Fibroblast of villous mesenchyme (primary cell): ENCODE results near the gene SLC25A38. TPM values are rescaled to one million over a fixed set of nuclear protein-coding genes. Genes with fewer than 3 reads are reported as not detected.
A peak's percentile ranks its signal among the peaks of the same experiment; 100 is the strongest.

Experiments
- DNase-seq: peaks from one replicate; pipeline ENCODE4 v3.0.0-alpha.2; 2010; ENCODE audit warnings: low read depth
- H3K4me3 ChIP-seq: 2 replicates; pipeline ENCODE4 v1.5.1; 2011; ENCODE audit warnings: low read depth, mild to moderate bottlenecking, low read length
- CTCF ChIP-seq: IDR thresholded peaks from 2 replicates; pipeline ENCODE4 v1.5.1; 2012; ENCODE audit warnings: low read depth, mild to moderate bottlenecking, low read length; ENCODE audit not compliant: insufficient read depth
- total RNA-seq: library from RNA; depleted of rRNA; stranded (reverse); fragments of >200 nt; gene quantifications from 2 replicates; pipeline ENCODE4 v1.2.3, GENCODE V29; 2012

Gene SLC25A38
- 18.4 and 22.5 TPM in 2 replicates for total RNA-seq

- peak within 1 kb of the TSS; percentile 90 for H3K4me3 ChIP-seq
- peak; percentile 30 for TF ChIP-seq CTCF
- DNase-seq, result peak; percentile 92
Measured at GRCh38 chr3:39383045-39383880, at the start of gene SLC25A38. Gene SLC25A38, plus strand, starts transcription at chr3:39383370. Its CDS starts 355 bp downstream, at chr3:39383725.

DNA sequence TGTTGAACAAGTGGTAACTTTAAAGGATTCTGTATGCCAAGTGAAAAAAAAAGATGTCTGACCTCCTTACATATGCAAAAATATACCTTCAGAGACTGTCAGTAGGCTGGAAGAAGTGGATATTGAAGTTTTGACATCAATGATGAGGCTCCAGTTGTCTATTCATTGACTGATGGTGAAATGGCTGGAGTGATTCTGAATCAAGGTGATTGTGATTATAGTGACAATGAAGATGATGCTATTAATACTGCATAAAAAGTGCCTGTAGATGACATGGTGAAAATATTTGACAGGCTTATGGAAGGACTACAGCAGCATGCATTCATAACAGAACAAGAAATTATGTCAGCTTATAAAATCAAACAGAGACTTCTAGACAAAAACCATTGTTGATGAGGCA, 49.6 kb upstream of the SLC25A38 start:
- no peak for DNase-seq
- H3K4me3 ChIP-seq, result no peak overlapping the region
- TF ChIP-seq CTCF, result no peak

DNA sequence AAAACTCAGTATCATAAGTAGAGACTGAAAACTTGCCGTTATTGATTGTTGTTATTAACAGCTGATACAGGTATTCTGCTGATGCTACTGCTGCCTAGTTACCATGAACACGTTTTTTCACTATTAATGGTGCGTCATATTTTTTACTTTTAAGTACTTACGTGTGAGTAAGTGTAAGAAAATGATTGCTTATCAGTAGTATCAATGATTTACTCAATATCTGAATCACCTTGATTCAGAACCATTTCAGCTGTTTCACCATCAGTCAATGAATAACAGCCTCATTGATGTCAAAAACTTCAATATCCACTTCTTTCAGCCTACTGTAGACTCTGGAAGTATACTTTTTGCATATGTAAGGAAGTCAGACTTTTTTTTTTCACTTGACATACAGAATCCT, 49.0 kb upstream of the SLC25A38 start:
- DNase-seq, result no peak
- no peak for TF ChIP-seq CTCF
- H3K4me3 ChIP-seq, result no peak overlapping the region

DNA sequence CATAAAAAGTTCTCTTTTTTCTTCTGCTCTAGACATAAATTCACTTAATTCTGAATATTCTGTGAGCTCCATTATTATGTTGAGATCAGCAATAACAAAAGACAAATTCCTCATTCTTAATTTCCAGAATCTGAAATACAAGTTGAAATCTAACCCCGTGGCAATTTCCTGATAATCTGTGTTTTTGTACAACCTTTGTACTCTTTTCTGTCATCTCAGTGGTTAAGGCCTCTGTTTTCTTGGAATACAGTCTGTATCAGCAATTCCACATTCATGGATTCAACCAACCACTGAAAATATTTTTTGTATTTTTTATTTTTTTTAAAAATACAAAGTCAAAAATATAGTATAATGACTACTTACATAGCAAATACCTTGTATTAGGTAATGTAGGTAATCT, 45.0 kb upstream of the SLC25A38 start:
- no peak for DNase-seq
- TF ChIP-seq CTCF, result no peak
- no peak overlapping the region for H3K4me3 ChIP-seq

DNA sequence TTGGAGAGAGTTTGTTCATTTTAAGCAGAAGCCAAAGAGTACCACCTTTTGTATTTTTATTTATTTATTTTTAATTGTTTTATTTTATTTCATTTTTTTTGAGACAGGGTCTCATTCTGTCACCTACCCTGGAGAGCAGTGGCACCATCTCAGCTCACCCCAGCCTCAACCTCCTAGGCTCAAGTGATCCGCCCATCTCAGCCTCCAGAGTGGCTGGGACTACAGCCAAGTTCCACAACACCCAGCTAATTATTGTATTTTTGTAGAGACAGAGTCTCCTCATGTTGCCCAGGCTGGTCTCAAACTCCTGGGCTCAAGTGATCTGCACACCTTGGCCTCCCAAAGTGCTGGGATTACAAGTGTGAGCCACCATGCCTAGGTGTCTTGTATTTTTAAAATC, 44.1 kb upstream of the SLC25A38 start:
- no peak for TF ChIP-seq CTCF
- no peak for DNase-seq
- no peak overlapping the region for H3K4me3 ChIP-seq

GRCh38 chr3:39343076-39343717, 40.0 kb upstream of the SLC25A38 start:
- DNase-seq, result no peak
- TF ChIP-seq CTCF, result no peak

More at GRCh38 chr3:39343076-39343717, 40.0 kb upstream of the SLC25A38 start:
- H3K4me3 ChIP-seq, result no peak overlapping the region
